ENCODE results near the gene GDF7.
"Not testable (repeated sequence)": the region's sequence is repeated elsewhere in the genome, so short reads cannot be mapped to it uniquely, and the experiment has no call there.

The GDF7 gene

DNA sequence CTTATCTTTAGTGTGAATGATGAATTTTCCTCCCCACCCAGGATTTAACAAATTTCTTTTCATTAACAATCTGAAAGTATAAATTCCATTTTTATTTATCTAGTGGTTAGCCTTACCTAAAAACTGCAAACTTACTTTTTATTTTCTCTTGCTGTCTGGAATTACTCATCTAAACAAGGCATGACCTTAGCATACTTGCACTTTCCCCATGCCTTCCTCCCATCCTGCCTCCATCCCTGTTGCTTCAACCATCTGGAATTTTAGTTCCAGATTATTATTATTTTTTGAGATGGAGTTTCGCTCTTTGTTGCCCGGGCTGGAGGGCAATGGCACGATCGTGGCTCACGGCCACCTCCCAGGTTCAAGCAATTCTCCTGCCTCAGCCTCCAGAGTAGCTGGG, 35.6 kb downstream of the GDF7 start:
- no peak overlapping the region for H3K4me3 ChIP-seq (ENCODE audit: low read depth, low read length)
- TF ChIP-seq, protein P1, sequence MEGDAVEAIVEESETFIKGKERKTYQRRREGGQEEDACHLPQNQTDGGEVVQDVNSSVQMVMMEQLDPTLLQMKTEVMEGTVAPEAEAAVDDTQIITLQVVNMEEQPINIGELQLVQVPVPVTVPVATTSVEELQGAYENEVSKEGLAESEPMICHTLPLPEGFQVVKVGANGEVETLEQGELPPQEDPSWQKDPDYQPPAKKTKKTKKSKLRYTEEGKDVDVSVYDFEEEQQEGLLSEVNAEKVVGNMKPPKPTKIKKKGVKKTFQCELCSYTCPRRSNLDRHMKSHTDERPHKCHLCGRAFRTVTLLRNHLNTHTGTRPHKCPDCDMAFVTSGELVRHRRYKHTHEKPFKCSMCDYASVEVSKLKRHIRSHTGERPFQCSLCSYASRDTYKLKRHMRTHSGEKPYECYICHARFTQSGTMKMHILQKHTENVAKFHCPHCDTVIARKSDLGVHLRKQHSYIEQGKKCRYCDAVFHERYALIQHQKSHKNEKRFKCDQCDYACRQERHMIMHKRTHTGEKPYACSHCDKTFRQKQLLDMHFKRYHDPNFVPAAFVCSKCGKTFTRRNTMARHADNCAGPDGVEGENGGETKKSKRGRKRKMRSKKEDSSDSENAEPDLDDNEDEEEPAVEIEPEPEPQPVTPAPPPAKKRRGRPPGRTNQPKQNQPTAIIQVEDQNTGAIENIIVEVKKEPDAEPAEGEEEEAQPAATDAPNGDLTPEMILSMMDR (IDR thresholded peaks at IDR 0.05; ENCODE audit: low read depth, low read length, missing control alignments), result no peak
- no peak for DNase-seq (ENCODE audit: low read depth)
- in situ Hi-C loops (cut with HindIII; ENCODE audit: low sequenced_read_pairs), result no loop called here

DNA sequence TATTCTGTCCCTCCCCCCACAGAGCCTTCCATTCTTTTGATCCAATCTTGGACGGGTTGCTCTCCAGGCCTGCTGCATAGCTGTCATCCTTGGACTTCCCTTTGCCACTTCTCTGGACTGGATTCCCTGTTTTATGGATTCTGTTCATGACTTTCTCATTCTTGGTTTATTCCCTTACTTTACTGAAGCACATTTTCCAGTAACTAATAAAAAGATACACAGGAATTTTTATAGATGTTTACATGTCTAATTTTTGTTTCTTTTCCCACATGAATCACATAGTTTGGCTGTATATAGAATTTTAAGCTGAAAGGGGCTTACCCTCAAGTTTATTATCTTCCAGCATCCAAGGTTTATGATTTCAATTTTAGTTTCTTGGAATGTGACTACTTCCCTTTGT, 37.9 kb downstream of the GDF7 start:
- in situ Hi-C loops (cut with HindIII; ENCODE audit: low sequenced_read_pairs), result no loop called here
- TF ChIP-seq, protein P1 (IDR thresholded peaks at IDR 0.05; ENCODE audit: low read depth, low read length, missing control alignments), result no peak
- DNase-seq (ENCODE audit: low read depth), result no peak
- no peak overlapping the region for H3K4me3 ChIP-seq (ENCODE audit: low read depth, low read length)

DNA sequence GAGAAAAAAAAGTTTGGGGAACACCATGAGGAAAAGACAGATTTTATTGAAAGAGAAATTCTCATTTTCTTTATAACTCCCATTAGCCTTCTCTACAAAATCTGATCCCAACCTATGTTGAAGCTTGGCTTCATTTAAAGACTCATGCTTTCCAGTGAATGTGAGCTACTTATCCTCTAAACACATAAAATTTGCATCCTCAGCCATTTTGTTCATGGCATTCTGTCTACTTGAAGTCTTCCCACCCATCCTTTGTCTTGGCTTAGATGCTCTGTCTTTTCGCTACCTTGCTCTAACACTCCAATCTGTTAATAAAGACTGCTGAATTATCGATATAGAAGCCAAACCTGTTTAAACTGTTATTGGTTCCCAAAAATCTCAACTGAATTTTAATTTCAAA, 39.3 kb downstream of the GDF7 start:
- no peak for DNase-seq (ENCODE audit: low read depth)
- in situ Hi-C loops (cut with HindIII; ENCODE audit: low sequenced_read_pairs), result no loop called here
- H3K4me3 ChIP-seq (ENCODE audit: low read depth, low read length), result no peak overlapping the region
- TF ChIP-seq, protein P1 (IDR thresholded peaks at IDR 0.05; ENCODE audit: low read depth, low read length, missing control alignments), result no peak

DNA sequence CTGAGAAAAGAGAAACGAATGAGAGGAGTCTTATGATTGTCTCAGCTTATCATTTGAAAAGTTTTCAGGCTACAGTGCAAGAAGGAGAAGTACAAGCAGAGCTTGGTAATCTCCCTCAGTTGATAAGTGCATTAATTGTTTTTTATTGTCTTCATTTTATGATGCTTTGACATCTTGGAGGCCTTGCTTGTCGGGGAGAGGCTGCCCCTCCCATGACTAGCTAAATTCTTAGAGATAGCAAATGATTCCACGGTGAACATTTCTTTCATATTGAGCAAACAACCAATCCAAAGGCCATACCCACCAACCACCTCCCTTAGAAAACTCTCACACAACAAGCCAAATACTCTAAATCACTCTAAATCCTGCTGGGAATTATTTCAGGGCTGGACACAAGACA, 39.8 kb downstream of the GDF7 start:
- H3K4me3 ChIP-seq (ENCODE audit: low read depth, low read length), result no peak overlapping the region
- TF ChIP-seq, protein P1 (IDR thresholded peaks at IDR 0.05; ENCODE audit: low read depth, low read length, missing control alignments), result no peak
- in situ Hi-C loops (cut with HindIII; ENCODE audit: low sequenced_read_pairs), result no loop called here
- DNase-seq (ENCODE audit: low read depth), result no peak

DNA sequence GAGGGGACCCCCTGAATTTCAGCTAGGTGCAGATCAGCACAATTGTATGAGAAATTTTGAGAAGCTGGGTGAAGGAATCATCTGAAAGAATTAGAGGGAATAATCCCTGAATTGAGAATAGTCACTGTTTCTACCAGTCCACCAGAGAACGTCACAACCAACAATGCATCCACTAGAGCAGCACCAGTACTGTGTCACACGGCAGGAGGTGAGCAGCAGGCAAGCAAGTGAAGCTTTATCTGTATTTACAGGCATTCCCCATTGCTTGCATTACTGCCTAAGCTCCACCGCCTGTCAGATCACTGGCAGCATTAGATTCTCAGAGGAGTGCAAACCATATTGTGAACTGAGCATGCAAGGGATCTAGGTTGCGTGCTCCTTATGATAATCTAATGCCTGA, 40.7 kb downstream of the GDF7 start:
- H3K4me3 ChIP-seq (ENCODE audit: low read depth, low read length), result no peak overlapping the region
- in situ Hi-C loops (cut with HindIII; ENCODE audit: low sequenced_read_pairs), result no loop called here
- TF ChIP-seq, protein P1 (IDR thresholded peaks at IDR 0.05; ENCODE audit: low read depth, low read length, missing control alignments), result no peak
- no peak for DNase-seq (ENCODE audit: low read depth)

DNA sequence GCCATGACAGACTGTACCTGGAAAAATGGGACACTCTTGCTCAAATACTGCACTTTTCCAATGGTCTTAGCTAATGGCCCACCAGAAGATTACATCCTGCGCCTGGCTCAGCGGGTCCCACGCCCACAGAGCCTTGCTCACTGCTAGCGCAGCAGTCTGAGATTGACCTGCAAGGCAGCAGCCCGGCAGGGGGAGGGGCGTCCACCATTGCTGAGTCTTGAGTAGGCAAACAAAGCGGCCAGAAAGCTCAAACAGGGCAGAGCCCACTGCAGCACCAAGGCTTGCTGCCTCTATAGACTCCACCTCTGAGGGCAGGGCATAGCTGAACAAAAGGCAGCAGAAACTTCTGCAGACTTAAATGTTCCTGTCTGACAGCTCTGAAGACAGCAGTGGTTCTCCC, 44.7 kb downstream of the GDF7 start:
- in situ Hi-C loops (cut with HindIII; ENCODE audit: low sequenced_read_pairs); H3K4me3 ChIP-seq (ENCODE audit: low read depth, low read length); DNase-seq (ENCODE audit: low read depth): not testable (repeated sequence)

DNA sequence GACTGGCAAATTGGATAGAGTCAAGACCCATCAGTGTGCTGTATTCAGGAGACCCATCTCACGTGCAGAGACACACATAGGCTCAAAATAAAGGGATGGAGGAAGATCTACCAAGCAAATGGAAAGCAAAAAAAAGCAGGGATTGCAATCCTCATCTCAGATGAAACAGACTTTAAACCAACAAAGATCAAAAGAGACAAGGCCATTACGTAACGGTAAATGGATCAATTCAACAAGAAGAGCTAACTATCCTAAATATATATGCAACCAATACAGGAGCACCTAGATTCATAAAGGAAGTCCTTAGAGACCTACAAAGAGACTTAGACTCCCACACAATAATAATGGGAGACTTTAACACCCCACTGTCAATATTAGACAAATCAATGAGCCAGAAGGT, 46.6 kb downstream of the GDF7 start:
- H3K4me3 ChIP-seq (ENCODE audit: low read depth, low read length); in situ Hi-C loops (cut with HindIII; ENCODE audit: low sequenced_read_pairs); DNase-seq (ENCODE audit: low read depth): not testable (repeated sequence)

DNA sequence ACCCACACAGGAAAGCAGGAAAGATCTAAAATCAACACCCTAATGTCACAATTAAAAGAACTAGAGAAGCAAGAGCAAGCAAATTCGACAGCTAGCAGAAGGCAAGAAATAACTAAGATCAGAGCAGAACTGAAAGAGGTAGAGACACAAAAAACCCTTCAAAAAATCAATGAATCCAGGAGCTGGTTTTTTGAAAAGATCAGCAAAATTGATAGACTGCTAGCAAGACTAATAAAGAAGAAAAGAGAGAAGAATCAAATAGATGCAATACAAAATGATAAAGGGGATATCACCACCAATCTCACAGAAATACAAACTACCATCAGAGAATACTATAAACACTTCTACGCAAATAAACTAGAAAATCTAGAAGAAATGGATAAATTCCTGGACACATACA, 47.5 kb downstream of the GDF7 start:
- DNase-seq (ENCODE audit: low read depth); in situ Hi-C loops (cut with HindIII; ENCODE audit: low sequenced_read_pairs); H3K4me3 ChIP-seq (ENCODE audit: low read depth, low read length): not testable (repeated sequence)

DNA sequence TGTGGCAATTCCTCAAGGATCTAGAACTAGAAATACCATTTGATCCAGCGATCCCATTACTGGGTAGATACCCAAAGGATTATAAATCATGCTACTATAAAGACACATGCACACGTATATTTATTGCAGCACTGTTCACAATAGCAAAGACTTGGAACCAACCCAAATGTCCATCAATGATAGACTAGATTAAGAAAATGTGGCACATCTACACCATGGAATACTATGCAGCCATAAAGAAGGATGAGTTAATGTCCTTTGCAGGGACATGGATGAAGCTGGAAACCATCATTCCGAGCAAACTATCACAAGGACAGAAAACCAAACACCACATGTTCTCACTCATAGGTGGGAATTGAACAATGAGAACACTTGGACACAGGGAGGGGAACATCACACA, 49.2 kb downstream of the GDF7 start:
- DNase-seq (ENCODE audit: low read depth); in situ Hi-C loops (cut with HindIII; ENCODE audit: low sequenced_read_pairs); H3K4me3 ChIP-seq (ENCODE audit: low read depth, low read length): not testable (repeated sequence)

Data from astrocyte of the cerebellum (primary cell).